Osteoblast (primary cell): ENCODE results near the gene CD4. TPM values are rescaled to one million over a fixed set of nuclear protein-coding genes. Genes with fewer than 3 reads are reported as not detected.

Source experiments
- DNase-seq: peaks from one replicate; pipeline ENCODE4 v3.0.0; 2011; ENCODE audit warnings: low spot score, mixed read lengths; ENCODE audit not compliant: insufficient read length; ENCODE audit errors: missing footprints
- H2AFZ ChIP-seq: 2 replicates; pipeline ENCODE4 v1.6.0; 2011; ENCODE audit warnings: mild to moderate bottlenecking, low read length
- H3K27ac ChIP-seq: 2 replicates; pipeline ENCODE4 v1.5.1; 2011; ENCODE audit warnings: mild to moderate bottlenecking, low read depth, low read length, moderate library complexity
- H3K27me3 ChIP-seq: 2 replicates; pipeline ENCODE4 v1.6.0; 2012; ENCODE audit warnings: mild to moderate bottlenecking, control low read depth, inconsistent platforms, low read length, moderate library complexity; ENCODE audit not compliant: insufficient read depth
- H3K36me3 ChIP-seq: 2 replicates; pipeline ENCODE4 v1.5.1; 2011; ENCODE audit warnings: mild to moderate bottlenecking, low read length, control low read depth, moderate library complexity; ENCODE audit not compliant: insufficient read depth
- H3K4me1 ChIP-seq: 2 replicates; pipeline ENCODE4 v1.5.1; 2011; ENCODE audit warnings: mild to moderate bottlenecking, low read length, control low read depth, moderate library complexity; ENCODE audit not compliant: insufficient read depth
- H3K4me2 ChIP-seq: 2 replicates; pipeline ENCODE4 v1.6.0; 2011; ENCODE audit warnings: mild to moderate bottlenecking, low read length; ENCODE audit not compliant: insufficient read depth
- H3K4me3 ChIP-seq: fragments of 200-600 bp; sonication (generic); 3 replicates; pipeline ENCODE4 v1.5.1; 2012; ENCODE audit warnings: mild to moderate bottlenecking, low read length, inconsistent platforms; ENCODE audit not compliant: insufficient read depth
- H3K79me2 ChIP-seq: 2 replicates; pipeline ENCODE4 v1.6.0; 2012; ENCODE audit warnings: mild to moderate bottlenecking, low read length, control low read depth, inconsistent platforms; ENCODE audit not compliant: insufficient read depth
- H3K9me3 ChIP-seq: 2 replicates; pipeline ENCODE4 v1.5.1; 2011; ENCODE audit warnings: low read depth, low read length, control low read depth
- H4K20me1 ChIP-seq: 2 replicates; pipeline ENCODE4 v1.6.0; 2012; ENCODE audit warnings: mild to moderate bottlenecking, low read length, control low read depth; ENCODE audit not compliant: insufficient read depth
- CTCF ChIP-seq: IDR thresholded peaks from 2 replicates; pipeline ENCODE4 v1.5.1; 2011; ENCODE audit warnings: mild to moderate bottlenecking, low read depth, low read length, moderate library complexity; ENCODE audit errors: extremely low read depth
- total RNA-seq: library from RNA; depleted of rRNA; stranded (reverse); fragments of >200 nt; gene quantifications from 2 replicates; pipeline ENCODE4 v1.2.3, GENCODE V29; 2012

CD4 gene
- total RNA-seq, 1 donor: 10.9 TPM

GRCh38 chr12:6768437-6768914 is 20.9 kb upstream of the CD4 start:
- Histone ChIP-seq H3K27ac (no peak overlapping the region), H4K20me1 (peaks cover 32% of the 10 kb centered on the region), H2AFZ (no peak overlapping the region), H3K79me2 (peaks cover 29% of the 10 kb centered on the region), H3K4me1 (peaks cover 31% of the 10 kb centered on the region), H3K4me2 (peak overlapping the region; percentile 84), H3K4me3 (peak overlapping the region; percentile 89), H3K9me3 (no peaks in the 10 kb centered on the region), H3K36me3 (peaks cover 15% of the 10 kb centered on the region), H3K27me3 (no peaks in the 10 kb centered on the region)
- peak; percentile 92 for DNase-seq
- TF ChIP-seq CTCF: no peak

- H4K20me1 ChIP-seq: peaks cover 32% of the 10 kb centered on the region
- H2AFZ ChIP-seq: no peak overlapping the region
- no peak for TF ChIP-seq CTCF
- peaks cover 26% of the 10 kb centered on the region for H3K4me1 ChIP-seq
- H3K79me2 ChIP-seq: peaks cover 29% of the 10 kb centered on the region
- H3K4me2 ChIP-seq: peak overlapping the region; percentile 84
- H3K9me3 ChIP-seq: no peaks in the 10 kb centered on the region
- peak; percentile 90 for DNase-seq
- H3K27me3 ChIP-seq: no peaks in the 10 kb centered on the region
- no peak overlapping the region for H3K27ac ChIP-seq
- peaks cover 15% of the 10 kb centered on the region for H3K36me3 ChIP-seq
- H3K4me3 ChIP-seq: peak overlapping the region; percentile 89
Measured at GRCh38 chr12:6768990-6769389, 20.3 kb upstream of the CD4 start.

GRCh38 chr12:6769666-6770065 is 19.7 kb upstream of the CD4 start:
- Histone ChIP-seq H3K36me3 (peaks cover 15% of the 10 kb centered on the region), H3K4me2 (no peak overlapping the region), H2AFZ (no peak overlapping the region), H3K79me2 (peaks cover 29% of the 10 kb centered on the region), H3K27ac (no peak overlapping the region), H3K4me1 (peaks cover 22% of the 10 kb centered on the region), H3K4me3 (no peak overlapping the region), H3K27me3 (no peaks in the 10 kb centered on the region), H3K9me3 (no peaks in the 10 kb centered on the region), H4K20me1 (peaks cover 32% of the 10 kb centered on the region)
- TF ChIP-seq CTCF: no peak
- DNase-seq: peak; percentile 78

GRCh38 chr12:6770094-6770493 is 19.2 kb upstream of the CD4 start:
- Histone ChIP-seq H3K27ac (no peak overlapping the region), H3K4me2 (no peak overlapping the region), H3K4me1 (peaks cover 18% of the 10 kb centered on the region), H2AFZ (no peak overlapping the region), H3K4me3 (no peak overlapping the region), H3K36me3 (peaks cover 15% of the 10 kb centered on the region), H3K9me3 (no peaks in the 10 kb centered on the region), H3K79me2 (peaks cover 29% of the 10 kb centered on the region), H4K20me1 (peaks cover 32% of the 10 kb centered on the region), H3K27me3 (no peaks in the 10 kb centered on the region)
- peak; percentile 87 for DNase-seq
- TF ChIP-seq CTCF: no peak
